SU-DHL-6 (cell line): ENCODE results near the gene NLGN2.

Experiments used
- EZH2phosphoT487 ChIP-seq: fragments of 200-600 bp; sonication (generic), shearing (Covaris generic); conservative IDR thresholded peaks from 2 replicates; pipeline ENCODE4 v1.6.1; 2018; ENCODE audit warnings: mild to moderate bottlenecking, antibody characterized with exemption, low read length, moderate library complexity, mixed read lengths
- TF ChIP-seq, protein P1 (sequence below): fragments of 200-600 bp; sonication (generic); IDR thresholded peaks from one replicate; pipeline ENCODE4 v1.5.1; 2017; ENCODE audit warnings: antibody characterized with exemption, mild to moderate bottlenecking, low read length, moderate library complexity; ENCODE audit not compliant: insufficient read depth, poor library complexity, severe bottlenecking

DNA sequence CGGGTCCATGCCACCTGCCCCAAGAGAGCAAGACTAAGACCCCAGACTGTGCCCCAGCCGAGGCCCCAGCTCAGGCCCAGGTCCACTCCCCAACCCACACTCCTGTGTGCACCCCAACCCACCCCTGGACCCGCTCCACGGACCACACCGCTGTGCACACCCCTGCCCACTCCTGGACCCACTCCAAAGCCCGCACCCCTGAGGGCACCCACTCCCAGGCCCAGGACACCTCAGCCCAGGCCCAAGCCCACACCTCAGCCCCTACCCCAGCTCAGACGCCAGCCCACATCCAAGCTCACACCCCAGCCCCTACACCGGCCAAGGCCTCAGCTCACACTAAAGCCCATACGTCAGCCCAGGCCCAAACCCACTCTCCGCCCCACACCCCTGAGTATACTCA is 22.1 kb downstream of the NLGN2 start:
- TF ChIP-seq, protein P1, sequence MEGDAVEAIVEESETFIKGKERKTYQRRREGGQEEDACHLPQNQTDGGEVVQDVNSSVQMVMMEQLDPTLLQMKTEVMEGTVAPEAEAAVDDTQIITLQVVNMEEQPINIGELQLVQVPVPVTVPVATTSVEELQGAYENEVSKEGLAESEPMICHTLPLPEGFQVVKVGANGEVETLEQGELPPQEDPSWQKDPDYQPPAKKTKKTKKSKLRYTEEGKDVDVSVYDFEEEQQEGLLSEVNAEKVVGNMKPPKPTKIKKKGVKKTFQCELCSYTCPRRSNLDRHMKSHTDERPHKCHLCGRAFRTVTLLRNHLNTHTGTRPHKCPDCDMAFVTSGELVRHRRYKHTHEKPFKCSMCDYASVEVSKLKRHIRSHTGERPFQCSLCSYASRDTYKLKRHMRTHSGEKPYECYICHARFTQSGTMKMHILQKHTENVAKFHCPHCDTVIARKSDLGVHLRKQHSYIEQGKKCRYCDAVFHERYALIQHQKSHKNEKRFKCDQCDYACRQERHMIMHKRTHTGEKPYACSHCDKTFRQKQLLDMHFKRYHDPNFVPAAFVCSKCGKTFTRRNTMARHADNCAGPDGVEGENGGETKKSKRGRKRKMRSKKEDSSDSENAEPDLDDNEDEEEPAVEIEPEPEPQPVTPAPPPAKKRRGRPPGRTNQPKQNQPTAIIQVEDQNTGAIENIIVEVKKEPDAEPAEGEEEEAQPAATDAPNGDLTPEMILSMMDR: no peak
- no peak for TF ChIP-seq EZH2phosphoT487
